Transverse colon (tissue), 4 donors: ENCODE results near the gene ACTN4. TPM values are rescaled to one million over a fixed set of nuclear protein-coding genes. Genes with fewer than 3 reads are reported as not detected.

ENCODE experiments used
- DNase-seq: peaks from one replicate; pipeline ENCODE4 v3.0.0-alpha.2; 2019
- H3K27ac ChIP-seq, 4 donors: fragments of 200-600 bp; sonication (generic); 2 replicates each; pipeline ENCODE4 v1.5.1; 2016 to 2018; ENCODE audit warnings: inconsistent platforms in 4 of 4
- H3K27me3 ChIP-seq: fragments of 200-600 bp; sonication (generic); 2 replicates; pipeline ENCODE4 v1.5.1; 2017; ENCODE audit warnings: inconsistent platforms
- H3K36me3 ChIP-seq, 4 donors: fragments of 200-600 bp; sonication (generic); 2 replicates each; pipeline ENCODE4 v1.5.1; 2017 to 2019; ENCODE audit warnings: inconsistent platforms in 4 of 4
- H3K4me1 ChIP-seq, 4 donors: fragments of 200-600 bp; sonication (generic); 2 replicates each; pipeline ENCODE4 v1.5.1; 2017 to 2020; ENCODE audit warnings: inconsistent platforms in 4 of 4
- H3K4me3 ChIP-seq, 4 donors: fragments of 200-600 bp; sonication (generic); 1 replicate in 1 of 4; 2 replicates in 3 of 4; pipeline versions ENCODE4 v1.5.1 to v1.6.1; 2017 to 2019; ENCODE audit warnings: inconsistent platforms in 4 of 4
- H3K9me3 ChIP-seq, 2 donors: fragments of 200-600 bp; sonication (generic); 2 replicates each; pipeline ENCODE4 v1.5.1; 2017 to 2019; ENCODE audit warnings: inconsistent platforms in 2 of 2
- EP300 ChIP-seq: sonication (generic); formaldehyde crosslinking; IDR thresholded peaks from one replicate; pipeline ENCODE4 v1.6.1; 2017; ENCODE audit warnings: antibody characterized with exemption, low read depth
- POLR2A ChIP-seq: fragments of 450-650 bp; IDR thresholded peaks from one replicate; pipeline ENCODE4 v1.6.1; 2016; ENCODE audit warnings: antibody characterized with exemption, mild to moderate bottlenecking, moderate library complexity
- POLR2AphosphoS5 ChIP-seq, 3 donors: sonication (generic); formaldehyde crosslinking; IDR thresholded peaks; one replicate each; pipeline ENCODE4 v1.6.1; 2016; ENCODE audit warnings: antibody characterized with exemption in 3 of 3
- WGBS, 2 donors: methylation state at CpG; one replicate each; pipeline ENCODE4 v1.1.5; 2018; ENCODE audit warnings: low coverage in 1 of 2; 5-methylcytosine and 5-hydroxymethylcytosine counted together
- in situ Hi-C, 4 donors: fragments of 200-750 bp; cut with MboI; loops; one replicate each; pipeline versions ENCODE4 v1.15.0 to v1.15.1; 2017; ENCODE audit warnings: low sequenced_read_pairs in 3 of 4, low pct_ligation_motif_present in 1 of 4, low pct_unique_long_range_greater_than_20kb in 1 of 4
- intact Hi-C: fragments of 100-400 bp; cut with DNase I; formaldehyde crosslinking; loops from one replicate; pipeline ENCODE4 v1.15.1; 2023; ENCODE audit warnings: low total_unique reads
- total RNA-seq, 4 donors: library from RNA; depleted of rRNA; stranded (reverse); fragments of >200 nt; gene quantifications; one replicate each; pipeline ENCODE4 v1.1.0, GENCODE V29; 2016
- TF ChIP-seq, protein P1 (sequence below), 5 experiments: fragments of 200-600 bp in 3 of 5; fragments of 450-650 bp in 2 of 5; sonication (generic) in 3 of 5; IDR thresholded peaks; 1 replicate in 2 of 5; 2 replicates in 3 of 5; pipeline ENCODE4 v1.5.1; 2016 to 2017; ENCODE audit warnings: antibody characterized with exemption in 5 of 5, inconsistent platforms in 3 of 5, mild to moderate bottlenecking in 2 of 5, moderate library complexity in 1 of 5

The ACTN4 gene
- total RNA-seq, 4 donors from 2014 or later = 458 to 1,080 (median 723) TPM

DNA sequence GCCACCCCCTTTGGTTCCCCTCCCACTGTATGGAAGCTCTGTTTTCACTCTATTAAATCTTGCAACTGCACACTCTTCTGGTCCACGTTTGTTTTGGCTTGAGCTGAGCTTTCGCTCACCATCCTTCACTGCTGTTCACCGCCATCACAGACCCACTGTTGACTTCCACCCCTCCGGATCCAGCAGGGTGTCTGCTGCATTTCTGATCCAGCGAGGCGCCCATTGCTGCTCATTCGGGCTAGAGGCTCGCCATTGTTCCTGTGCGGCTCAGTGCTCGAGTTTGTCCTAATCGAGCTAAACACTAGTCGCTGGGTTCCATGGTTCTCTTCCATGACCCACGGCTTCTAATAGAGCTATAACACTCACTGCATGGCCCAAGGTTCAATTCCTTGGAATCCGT is 42.7 kb downstream of the ACTN4 start:
- no peaks in the 10 kb centered on the region for H3K27me3 ChIP-seq
- no peaks in the 10 kb centered on the region for H3K9me3 ChIP-seq
- H3K36me3 ChIP-seq = no peaks in the 10 kb centered on the region
- no peak for DNase-seq
- intact Hi-C loops = no loop called here
- H3K4me3 ChIP-seq = no peak overlapping the region
- peaks cover 58 to 91% (median 77%) of the 10 kb centered on the region in 4 donors for H3K4me1 ChIP-seq
- H3K27ac ChIP-seq = peak overlapping the region; percentile 87 to 94 (median 92)
- WGBS, 2 donors = 92% methylated on average over 11 to 14 of the region's 14 CpGs
- TF ChIP-seq POLR2A = no peak
- in situ Hi-C loops = no loop called here

DNA sequence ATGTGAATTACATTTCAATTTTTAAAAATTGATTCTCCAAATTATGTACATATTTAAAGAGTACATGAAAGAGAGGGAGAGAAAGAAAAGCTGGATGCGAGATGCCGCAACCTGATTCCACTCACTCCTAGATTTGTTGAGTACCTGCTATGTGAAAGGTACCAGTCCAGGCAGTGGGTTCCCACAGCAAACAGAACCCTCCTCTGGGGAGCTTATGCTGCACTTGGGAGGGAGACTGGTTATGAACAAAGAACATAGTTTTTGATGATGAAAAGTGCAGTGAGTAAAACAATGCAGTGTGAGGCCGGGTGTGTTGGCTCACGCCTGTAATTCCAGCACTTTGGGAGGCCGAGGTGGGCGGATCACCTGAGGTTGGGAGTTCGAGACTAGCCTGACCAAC is 43.4 kb downstream of the ACTN4 start:
- DNase-seq = no peak
- in situ Hi-C loops = no loop called here

DNA sequence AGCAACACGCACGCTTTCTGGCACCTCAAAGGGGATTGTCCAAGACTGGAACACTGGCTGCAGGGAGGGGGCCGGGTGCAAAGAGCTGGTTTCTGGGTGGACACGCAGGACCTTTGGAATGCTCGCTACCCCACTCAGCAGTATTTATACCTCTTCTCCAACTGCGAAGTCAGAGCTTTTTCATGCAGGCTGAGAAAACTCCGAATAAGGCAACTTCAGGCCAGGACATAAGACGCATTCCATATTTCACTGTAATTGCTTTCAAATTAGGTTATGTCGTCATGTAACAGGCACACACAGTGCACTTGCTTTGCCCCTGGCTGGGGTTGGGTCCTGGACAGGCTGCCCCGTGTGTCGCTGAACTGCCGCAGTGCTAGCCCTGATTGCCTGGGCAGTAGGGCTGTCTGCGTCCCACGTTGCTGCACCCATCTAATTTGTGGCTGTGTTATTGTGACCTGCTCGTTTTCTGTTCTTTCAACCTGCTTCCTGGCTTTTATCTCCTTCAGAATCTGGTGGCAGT is 44.5 kb downstream of the ACTN4 start:
- TF ChIP-seq POLR2AphosphoS5 (IDR thresholded peaks at IDR 0.05) = peak; percentile 50 to 84 (median 76)
- TF ChIP-seq POLR2A = no peak
- peak; percentile 47 for TF ChIP-seq EP300
- TF ChIP-seq, protein P1, sequence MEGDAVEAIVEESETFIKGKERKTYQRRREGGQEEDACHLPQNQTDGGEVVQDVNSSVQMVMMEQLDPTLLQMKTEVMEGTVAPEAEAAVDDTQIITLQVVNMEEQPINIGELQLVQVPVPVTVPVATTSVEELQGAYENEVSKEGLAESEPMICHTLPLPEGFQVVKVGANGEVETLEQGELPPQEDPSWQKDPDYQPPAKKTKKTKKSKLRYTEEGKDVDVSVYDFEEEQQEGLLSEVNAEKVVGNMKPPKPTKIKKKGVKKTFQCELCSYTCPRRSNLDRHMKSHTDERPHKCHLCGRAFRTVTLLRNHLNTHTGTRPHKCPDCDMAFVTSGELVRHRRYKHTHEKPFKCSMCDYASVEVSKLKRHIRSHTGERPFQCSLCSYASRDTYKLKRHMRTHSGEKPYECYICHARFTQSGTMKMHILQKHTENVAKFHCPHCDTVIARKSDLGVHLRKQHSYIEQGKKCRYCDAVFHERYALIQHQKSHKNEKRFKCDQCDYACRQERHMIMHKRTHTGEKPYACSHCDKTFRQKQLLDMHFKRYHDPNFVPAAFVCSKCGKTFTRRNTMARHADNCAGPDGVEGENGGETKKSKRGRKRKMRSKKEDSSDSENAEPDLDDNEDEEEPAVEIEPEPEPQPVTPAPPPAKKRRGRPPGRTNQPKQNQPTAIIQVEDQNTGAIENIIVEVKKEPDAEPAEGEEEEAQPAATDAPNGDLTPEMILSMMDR (IDR thresholded peaks at IDR 0.05) = no peak
- H3K36me3 ChIP-seq = no peaks in the 10 kb centered on the region
- intact Hi-C loops = no loop called here
- H3K4me3 ChIP-seq = no peak overlapping the region
- peak overlapping the region; percentile 87 to 94 (median 92) for H3K27ac ChIP-seq
- 73 to 80% methylated on average over 4 to 15 of the region's 15 CpGs for whole genome bisulfite sequencing, 2 donors
- no peaks in the 10 kb centered on the region for H3K27me3 ChIP-seq
- peaks cover 52 to 91% (median 78%) of the 10 kb centered on the region in 4 donors for H3K4me1 ChIP-seq
- in situ Hi-C loops = no loop called here
- DNase-seq = peak; percentile 64
- no peaks in the 10 kb centered on the region for H3K9me3 ChIP-seq

More for the DNA sequence above, 43.4 kb downstream of the ACTN4 start:
- no peak overlapping the region for H3K4me3 ChIP-seq
- WGBS, 2 donors = 80 to 84% methylated on average over 3 to 7 of the region's 7 CpGs
- H3K36me3 ChIP-seq = no peaks in the 10 kb centered on the region
- intact Hi-C loops = no loop called here
- peak overlapping the region; percentile 87 to 94 (median 92) for H3K27ac ChIP-seq
- no peaks in the 10 kb centered on the region for H3K9me3 ChIP-seq
- peaks cover 60 to 91% (median 77%) of the 10 kb centered on the region in 4 donors for H3K4me1 ChIP-seq
- no peak for TF ChIP-seq POLR2A
- no peak for TF ChIP-seq POLR2AphosphoS5 (IDR thresholded peaks at IDR 0.05)
- TF ChIP-seq, protein P1 (IDR thresholded peaks at IDR 0.05) = no peak
- no peak for TF ChIP-seq EP300
- H3K27me3 ChIP-seq = no peaks in the 10 kb centered on the region

DNA sequence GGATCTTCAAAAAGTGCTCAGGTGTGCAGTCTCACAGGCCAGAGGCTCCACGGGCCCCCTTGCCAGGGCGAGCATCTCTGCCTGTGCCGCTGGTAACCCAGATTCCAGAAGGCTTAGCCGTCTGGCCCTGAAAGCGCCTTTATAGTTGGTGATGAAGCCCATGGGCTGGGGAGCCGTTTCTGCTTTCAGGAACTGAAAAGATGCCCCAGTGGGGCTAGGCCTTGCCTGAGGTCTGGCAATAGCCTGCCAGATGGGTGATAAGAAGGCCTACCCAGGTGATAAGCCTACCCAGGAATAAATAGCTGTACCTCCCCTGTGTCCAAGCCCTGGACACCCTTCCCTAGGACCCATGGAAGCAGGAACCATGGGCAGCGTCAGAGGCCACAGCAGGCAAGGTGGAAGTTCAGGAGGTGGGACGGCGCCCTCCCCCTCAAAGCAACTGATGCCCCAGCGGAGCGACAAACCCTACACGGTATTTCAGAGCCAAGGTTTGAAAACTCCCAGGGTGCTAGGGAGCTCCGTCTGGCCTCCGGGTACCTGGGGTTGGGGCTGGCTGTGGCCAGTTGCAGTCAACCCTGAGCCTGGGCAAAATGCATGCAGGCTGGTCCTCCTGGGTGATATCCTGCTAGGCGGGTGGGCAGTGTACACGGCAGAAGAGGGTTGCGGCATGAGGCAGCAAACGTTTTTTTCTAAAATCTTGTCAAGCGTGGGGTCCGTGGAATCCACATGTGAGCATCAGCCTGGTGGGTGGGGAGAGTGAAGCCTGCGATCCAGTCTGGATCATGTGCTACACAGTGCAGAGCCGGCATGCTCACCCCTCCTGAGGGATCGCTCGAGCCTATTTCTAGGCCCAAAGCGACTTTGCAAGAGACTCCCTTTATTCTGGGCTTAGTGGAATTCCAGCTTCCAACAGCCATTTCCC is 45.3 kb downstream of the ACTN4 start:
- no peaks in the 10 kb centered on the region for H3K36me3 ChIP-seq
- intact Hi-C loops = no loop called here
- 68 to 70% methylated on average over 4 to 25 of the region's 25 CpGs for WGBS, 2 donors

More for the DNA sequence above, 45.3 kb downstream of the ACTN4 start:
- peak overlapping the region; percentile 87 to 94 (median 92) for H3K27ac ChIP-seq
- no peaks in the 10 kb centered on the region for H3K27me3 ChIP-seq
- no peak for DNase-seq
- H3K9me3 ChIP-seq = no peaks in the 10 kb centered on the region
- in situ Hi-C loops = no loop called here
- no peak overlapping the region for H3K4me3 ChIP-seq
- peaks cover 53 to 91% (median 80%) of the 10 kb centered on the region in 4 donors for H3K4me1 ChIP-seq
- TF ChIP-seq EP300 = no peak
- no peak for TF ChIP-seq POLR2A
- TF ChIP-seq POLR2AphosphoS5 (IDR thresholded peaks at IDR 0.05) = no peak
